HepG2 (cell line): ENCODE measurements around the gene RIPOR1. TPM values are rescaled to one million over a fixed set of nuclear protein-coding genes. Genes with fewer than 3 reads are reported as not detected.

Source experiments
- ATF5 ChIP-seq: sonication (generic); formaldehyde crosslinking; IDR thresholded peaks from 2 replicates; pipeline ENCODE4 v1.4.0; 2020; ENCODE audit warnings: mild to moderate bottlenecking, low read depth, missing genetic modification reagents
- HIC2 ChIP-seq: sonication (generic); formaldehyde crosslinking; IDR thresholded peaks from 2 replicates; pipeline ENCODE4 v1.9.0; 2022; ENCODE audit warnings: low read depth, missing genetic modification reagents
- HNF1B ChIP-seq: sonication (generic); formaldehyde crosslinking; IDR thresholded peaks from 2 replicates; pipeline ENCODE4 v1.5.1; 2020; ENCODE audit warnings: mild to moderate bottlenecking, moderate library complexity, missing genetic modification reagents
- IRF9 ChIP-seq: sonication (generic); formaldehyde crosslinking; IDR thresholded peaks from 2 replicates; pipeline ENCODE4 v1.8.0; 2022; ENCODE audit warnings: missing genetic modification reagents, mild to moderate bottlenecking, borderline replicate concordance
- KAT2B ChIP-seq: fragments of 150-350 bp; IDR thresholded peaks from 2 replicates; pipeline ENCODE4 v1.6.1; 2014; ENCODE audit warnings: low read depth, low read length, borderline replicate concordance
- MLLT10 ChIP-seq: sonication (generic); formaldehyde crosslinking; IDR thresholded peaks from 2 replicates; pipeline ENCODE4 v1.4.0; 2020; ENCODE audit warnings: missing genetic modification reagents
- NCOA5 ChIP-seq: sonication (generic); formaldehyde crosslinking; IDR thresholded peaks from 2 replicates; pipeline ENCODE4 v1.4.0; 2020; ENCODE audit warnings: missing genetic modification reagents
- NFYC ChIP-seq: IDR thresholded peaks from 2 replicates; pipeline ENCODE4 v1.6.1; 2016; ENCODE audit warnings: missing genetic modification reagents, missing compliant biosample characterization
- THAP11 ChIP-seq: IDR thresholded peaks from 2 replicates; pipeline ENCODE4 v1.6.1; 2016; ENCODE audit warnings: missing biosample characterization, missing genetic modification reagents
- ZBTB14 ChIP-seq: sonication (generic); formaldehyde crosslinking; IDR thresholded peaks from 2 replicates; pipeline ENCODE4 v1.4.0; 2020; ENCODE audit warnings: missing genetic modification reagents
- ZBTB38 ChIP-seq: sonication (generic); formaldehyde crosslinking; IDR thresholded peaks from 2 replicates; pipeline ENCODE4 v1.5.1; 2020; ENCODE audit warnings: mild to moderate bottlenecking, missing genetic modification reagents
- ZMYM2 ChIP-seq: sonication (generic); formaldehyde crosslinking; IDR thresholded peaks from 2 replicates; pipeline ENCODE4 v1.8.0; 2022; ENCODE audit warnings: mild to moderate bottlenecking, missing genetic modification reagents
- ZNF180 ChIP-seq: sonication (generic); formaldehyde crosslinking; IDR thresholded peaks from 2 replicates; pipeline ENCODE4 v1.4.0; 2020; ENCODE audit warnings: low read depth, missing genetic modification reagents, borderline replicate concordance
- ZNF260 ChIP-seq: sonication (generic); formaldehyde crosslinking; IDR thresholded peaks from 2 replicates; pipeline ENCODE4 v1.4.0; 2020; ENCODE audit warnings: missing genetic modification reagents, low read depth, mild to moderate bottlenecking, borderline replicate concordance
- ZNF720 ChIP-seq: sonication (generic); formaldehyde crosslinking; IDR thresholded peaks from 2 replicates; pipeline ENCODE4 v1.4.0; 2020; ENCODE audit warnings: missing genetic modification reagents
- ZNF749 ChIP-seq: sonication (generic); formaldehyde crosslinking; IDR thresholded peaks from 2 replicates; pipeline ENCODE4 v1.8.0; 2022; ENCODE audit warnings: mild to moderate bottlenecking, missing genetic modification reagents, moderate library complexity, borderline replicate concordance
- ZNF777 ChIP-seq: sonication (generic); formaldehyde crosslinking; IDR thresholded peaks from 2 replicates; pipeline ENCODE4 v1.4.0; 2020; ENCODE audit warnings: missing genetic modification reagents
- polyA plus RNA-seq, 8 experiments: library from polyadenylated mRNA; depleted of rRNA in 3 of 8; stranded (reverse) in 7 of 8; unstranded in 1 of 8; fragments of >200 nt; fragmentation: Illumina TruSeq in 4 of 8; extraction: Trizol in 4 of 8; gene quantifications; 2 replicates each; pipeline versions ENCODE4 v1.2.1 to v1.2.3, GENCODE V29; 2011 to 2016; ENCODE audit warnings: low read depth in 4 of 8, missing spikeins in 1 of 8, mixed read lengths in 1 of 8; ENCODE audit not compliant: insufficient read depth in 1 of 8
- total RNA-seq, 5 experiments: library from RNA; depleted of rRNA; stranded (reverse); fragments of >200 nt; fragmentation: Illumina TruSeq; extraction: Trizol; gene quantifications; 2 replicates each; pipeline ENCODE4 v1.2.3, GENCODE V29; 2016; ENCODE audit warnings: low read depth in 1 of 5

RIPOR1 gene
- total and polyA plus RNA-seq, 2 of the 13 experiments (the other 11 are each of a cell fraction or from before 2014, with no cell fraction given): 4.6 to 8.1 TPM

- TF ChIP-seq NFYC (CRISPR knock-in tag): no peak
- no peak for TF ChIP-seq KAT2B
- TF ChIP-seq MLLT10 (CRISPR knock-in tag): no peak
- TF ChIP-seq ZNF720 (CRISPR knock-in tag): no peak
- no peak; the same call in 1 of the 2 replicates for TF ChIP-seq ZNF749
- TF ChIP-seq ZBTB14 (CRISPR knock-in tag): peak; percentile 74
- no peak; the same call in 1 of the 2 replicates for TF ChIP-seq HNF1B (CRISPR knock-in tag)
- peak; percentile 74 for TF ChIP-seq ZBTB38 (CRISPR knock-in tag)
- TF ChIP-seq ZMYM2 (CRISPR knock-in tag): no peak
- TF ChIP-seq ATF5: no peak; the same call in 1 of the 2 replicates
- TF ChIP-seq HIC2 (CRISPR knock-in tag): no peak
- TF ChIP-seq ZNF260 (CRISPR knock-in tag): no peak
- TF ChIP-seq NCOA5 (CRISPR knock-in tag): no peak
- TF ChIP-seq ZNF180 (CRISPR knock-in tag): no peak; the same call in 1 of the 2 replicates
- TF ChIP-seq IRF9 (CRISPR knock-in tag): peak; percentile 96
- TF ChIP-seq THAP11: 0 out of 2 replicates have a peak, but pooled peaks have one; percentile 40
- TF ChIP-seq ZNF777 (CRISPR knock-in tag): peak; percentile 81
Observed at GRCh38 chr16:67562918-67563707, 34.5 kb downstream of the RIPOR1 start (continued).
